CD4-positive, CD25-positive, alpha-beta regulatory T cell (primary cell): ENCODE results near the gene NOP53. TPM values are rescaled to one million over a fixed set of nuclear protein-coding genes. Genes with fewer than 3 reads are reported as not detected.
"Not testable (repeated sequence)": the region's sequence is repeated elsewhere in the genome, so short reads cannot be mapped to it uniquely, and the experiment has no call there.

Experiments used
- ATAC-seq, 2 donors: fragments of 150-1000 bp; cut with Tn5 transposase; one replicate each; pipeline ENCODE4 v1.10.0; 2021; ENCODE audit warnings: low read depth in 2 of 2, moderate number of reproducible peaks in 2 of 2, moderate library complexity in 1 of 2
- DNase-seq, 3 donors: peaks; one replicate each; pipeline versions ENCODE4 v3.0.0 to v3.0.0-alpha.2; 2012 to 2022; ENCODE audit warnings: mixed read lengths in 1 of 3
- H3K27ac ChIP-seq: one replicate; pipeline ENCODE4 v1.7.0; 2013; ENCODE audit warnings: mild to moderate bottlenecking, low read length; ENCODE audit not compliant: insufficient read depth, poor library complexity, severe bottlenecking
- H3K27me3 ChIP-seq: one replicate; pipeline ENCODE4 v1.7.0; 2013; ENCODE audit warnings: low read length; ENCODE audit not compliant: control insufficient read depth, insufficient read depth
- H3K36me3 ChIP-seq: one replicate; pipeline ENCODE4 v1.7.0; 2013; ENCODE audit warnings: mild to moderate bottlenecking, low read length, moderate library complexity; ENCODE audit not compliant: control insufficient read depth, insufficient read depth
- H3K4me1 ChIP-seq: 2 replicates; pipeline ENCODE4 v1.7.0; 2013; ENCODE audit warnings: mild to moderate bottlenecking, low read length; ENCODE audit not compliant: insufficient read depth, control insufficient read depth, poor library complexity, severe bottlenecking
- H3K4me3 ChIP-seq: one replicate; pipeline ENCODE4 v1.7.0; 2013; ENCODE audit warnings: low read depth, mild to moderate bottlenecking, low read length, moderate library complexity
- H3K9me3 ChIP-seq, 2 experiments: 1 replicate in 1 of 2; 2 replicates in 1 of 2; pipeline ENCODE4 v1.7.0; 2013; ENCODE audit warnings: low read length in 2 of 2, mild to moderate bottlenecking in 1 of 2, moderate library complexity in 1 of 2; ENCODE audit not compliant: control insufficient read depth in 2 of 2
- H3K27ac Mint-ChIP-seq, 3 donors: one replicate each; pipeline ENCODE4 v1.8.0; 2020 to 2022; ENCODE audit warnings: mild to moderate bottlenecking in 3 of 3, mixed read lengths in 3 of 3, moderate library complexity in 2 of 3
- H3K27me3 Mint-ChIP-seq: one replicate; pipeline ENCODE4 v1.8.0; 2022; ENCODE audit warnings: mild to moderate bottlenecking, mixed read lengths
- H3K36me3 Mint-ChIP-seq: one replicate; pipeline ENCODE4 v1.8.0; 2020; ENCODE audit warnings: mixed read lengths
- H3K4me1 Mint-ChIP-seq, 4 donors: one replicate each; pipeline ENCODE4 v1.8.0; 2020 to 2022; ENCODE audit warnings: mixed read lengths in 4 of 4, mild to moderate bottlenecking in 1 of 4
- H3K4me3 Mint-ChIP-seq, 4 donors: one replicate each; pipeline ENCODE4 v1.8.0; 2020 to 2022; ENCODE audit warnings: mild to moderate bottlenecking in 4 of 4, mixed read lengths in 4 of 4, moderate library complexity in 3 of 4
- H3K9me3 Mint-ChIP-seq, 7 donors: one replicate each; pipeline ENCODE4 v1.8.0; 2020 to 2022; ENCODE audit warnings: mixed read lengths in 7 of 7, mild to moderate bottlenecking in 3 of 7, moderate library complexity in 2 of 7
- polyA plus RNA-seq, 4 donors: library from polyadenylated mRNA; unstranded; fragments of 300-500 nt; fragmentation: Illumina TruSeq; gene quantifications; one replicate each; pipeline ENCODE4 v1.2.3, GENCODE V29; 2021
- total RNA-seq: library from RNA; stranded (reverse); gene quantifications from one replicate; pipeline ENCODE4 v1.2.3, GENCODE V29; 2022

Gene NOP53
- total and polyA plus RNA-seq, 5 donors from 2014 or later, result 168 to 701 (median 240) TPM

DNA sequence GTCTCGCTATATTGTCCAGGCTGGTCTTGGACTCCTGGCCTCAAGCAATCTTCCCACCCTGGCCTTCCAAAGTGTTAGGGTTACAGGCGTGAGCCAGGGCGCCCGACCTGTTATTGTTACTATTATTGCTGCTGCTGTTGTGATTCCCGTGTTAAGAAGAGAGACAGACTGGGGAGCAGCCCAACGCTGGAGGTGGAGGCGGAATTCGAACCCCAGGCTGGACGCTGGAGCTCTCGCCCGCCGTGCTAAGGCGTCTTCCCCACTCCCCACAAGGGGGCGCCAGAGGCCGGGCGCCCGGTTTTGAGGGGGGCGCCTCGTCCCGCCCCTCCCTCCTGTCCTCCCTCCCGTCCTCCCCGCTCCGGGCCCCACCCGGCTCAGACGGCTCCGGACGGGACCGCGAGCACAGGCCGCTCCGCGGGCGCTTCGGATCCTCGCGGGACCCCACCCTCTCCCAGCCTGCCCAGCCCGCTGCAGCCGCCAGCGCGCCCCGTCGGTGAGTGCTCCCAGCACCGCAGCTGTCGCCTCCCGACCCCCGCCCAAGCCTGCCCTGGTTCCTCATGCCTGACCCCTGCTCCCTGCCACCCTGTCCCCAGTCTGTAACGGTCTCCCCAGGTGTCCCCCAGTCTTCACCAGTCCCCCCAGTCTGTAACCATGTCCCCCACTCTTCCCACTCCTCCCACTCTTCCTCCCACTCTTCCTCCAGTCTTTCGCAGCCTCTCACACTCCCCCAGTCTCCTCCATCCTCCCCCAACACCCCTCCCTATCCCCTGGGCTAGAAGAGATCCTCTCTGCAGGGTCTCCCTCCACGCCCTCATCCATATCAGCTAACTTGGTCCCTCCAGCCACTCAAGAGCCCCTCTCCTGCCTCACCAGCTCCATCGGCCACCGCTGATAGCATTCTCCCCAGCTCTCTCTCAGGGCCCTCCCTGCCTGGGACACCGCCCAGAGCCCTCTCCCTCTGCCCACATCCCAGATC is 32.0 kb upstream of the NOP53 start, which contains the start of gene EHD2:
TSS of gene EHD2 (plus strand) at position 377 of the 976 bp plus-strand sequence. CDS start 3,191 bp downstream, outside the sequence.
- H3K4me1 Mint-ChIP-seq, result peaks cover 0 to 10% (median 4%) of the 10 kb centered on the region in 4 donors
- H3K27me3 Mint-ChIP-seq, result peaks cover 30% of the 10 kb centered on the region
- H3K9me3 Mint-ChIP-seq, result peaks cover 0 to 15% (median 0%) of the 10 kb centered on the region in 7 donors
- Histone ChIP-seq H3K27me3 (peaks cover 8% of the 10 kb centered on the region), H3K36me3 (no peaks in the 10 kb centered on the region), H3K4me3 (no peak within 1 kb of the TSS), H3K4me1 (peaks cover 5% of the 10 kb centered on the region), H3K9me3 (peaks cover 0 to 2% of the 10 kb centered on the region in 2 experiments), H3K27ac (no peak within 1 kb of the TSS)
- DNase-seq (peak; percentile 13 to 16 (median 15)), ATAC-seq (peak in 1 of 2 donors; percentile 28)
- peak within 1 kb of the TSS in 1 of 3 donors; percentile 48 for H3K27ac Mint-ChIP-seq
- no peaks in the 10 kb centered on the region for H3K36me3 Mint-ChIP-seq
- no peak within 1 kb of the TSS for H3K4me3 Mint-ChIP-seq

GRCh38 chr19:47714339-47714738 is 31.0 kb upstream of the NOP53 start:
- no peak for DNase-seq
- Mint-ChIP-seq H3K4me3 (peak overlapping the region in 1 of 4 donors; percentile 17), H3K27me3 (peaks cover 30% of the 10 kb centered on the region), H3K4me1 (peaks cover 0 to 10% (median 4%) of the 10 kb centered on the region in 4 donors), H3K27ac (no peak overlapping the region), H3K9me3 (peaks cover 0 to 15% (median 0%) of the 10 kb centered on the region in 7 donors), H3K36me3 (no peaks in the 10 kb centered on the region)
- Histone ChIP-seq H3K27me3 (peaks cover 8% of the 10 kb centered on the region), H3K36me3 (no peaks in the 10 kb centered on the region), H3K4me1 (peaks cover 5% of the 10 kb centered on the region), H3K4me3 (no peak overlapping the region), H3K9me3 (peaks cover 0 to 2% of the 10 kb centered on the region in 2 experiments), H3K27ac (no peak overlapping the region)
- no peak for ATAC-seq

- not testable (repeated sequence) for H3K4me1 ChIP-seq, H3K36me3 Mint-ChIP-seq, H3K4me3 Mint-ChIP-seq, H3K27ac Mint-ChIP-seq, H3K27me3 ChIP-seq, H3K27ac ChIP-seq, H3K9me3 ChIP-seq, H3K4me3 ChIP-seq, DNase-seq, H3K36me3 ChIP-seq, ATAC-seq
- peaks cover 0 to 15% (median 0%) of the 10 kb centered on the region in 7 donors for H3K9me3 Mint-ChIP-seq
- H3K4me1 Mint-ChIP-seq, result peaks cover 0 to 10% (median 4%) of the 10 kb centered on the region in 4 donors
- H3K27me3 Mint-ChIP-seq, result peaks cover 30% of the 10 kb centered on the region
Observed at GRCh38 chr19:47714855-47715254, 30.5 kb upstream of the NOP53 start.

- H3K4me3 Mint-ChIP-seq, result no peak overlapping the region
- no peak for DNase-seq
- H3K27me3 Mint-ChIP-seq, result peaks cover 30% of the 10 kb centered on the region
- no peaks in the 10 kb centered on the region for H3K36me3 Mint-ChIP-seq
- peaks cover 5% of the 10 kb centered on the region for H3K4me1 ChIP-seq
- H3K27me3 ChIP-seq, result peaks cover 8% of the 10 kb centered on the region
- H3K4me3 ChIP-seq, result no peak overlapping the region
- H3K27ac Mint-ChIP-seq, result no peak overlapping the region
- no peak overlapping the region for H3K27ac ChIP-seq
- ATAC-seq, result no peak
- peaks cover 0 to 10% (median 4%) of the 10 kb centered on the region in 4 donors for H3K4me1 Mint-ChIP-seq
- peaks cover 0 to 2% of the 10 kb centered on the region in 2 experiments for H3K9me3 ChIP-seq
- no peaks in the 10 kb centered on the region for H3K36me3 ChIP-seq
- H3K9me3 Mint-ChIP-seq, result peaks cover 0 to 15% (median 0%) of the 10 kb centered on the region in 7 donors
Observed at GRCh38 chr19:47716270-47716937, 28.9 kb upstream of the NOP53 start.

GRCh38 chr19:47718415-47719046 is 26.8 kb upstream of the NOP53 start:
- not testable (repeated sequence) for H3K27ac Mint-ChIP-seq, H3K27me3 ChIP-seq

GRCh38 chr19:47719047-47719859 is 26.1 kb upstream of the NOP53 start:
- peaks cover 0 to under 1% (median 0%) of the 10 kb centered on the region in 4 donors for H3K4me1 Mint-ChIP-seq
- H3K27ac Mint-ChIP-seq, result no peak overlapping the region
- no peak overlapping the region for H3K27ac ChIP-seq
- no peak overlapping the region for H3K4me3 Mint-ChIP-seq
- H3K4me3 ChIP-seq, result no peak overlapping the region
- no peaks in the 10 kb centered on the region for H3K36me3 ChIP-seq
- no peak for DNase-seq
- H3K27me3 ChIP-seq, result peaks cover 2% of the 10 kb centered on the region
- peaks cover 16% of the 10 kb centered on the region for H3K27me3 Mint-ChIP-seq
- H3K9me3 Mint-ChIP-seq, result peaks cover 0 to 9% (median 0%) of the 10 kb centered on the region in 7 donors
- no peaks in the 10 kb centered on the region for H3K4me1 ChIP-seq
- H3K36me3 Mint-ChIP-seq, result no peaks in the 10 kb centered on the region
- ATAC-seq, result no peak
- peaks cover 0 to under 1% of the 10 kb centered on the region in 2 experiments for H3K9me3 ChIP-seq

More at GRCh38 chr19:47718415-47719046, 26.8 kb upstream of the NOP53 start:
- not testable (repeated sequence) for H3K4me1 ChIP-seq, H3K36me3 Mint-ChIP-seq, H3K36me3 ChIP-seq, ATAC-seq, DNase-seq, H3K9me3 ChIP-seq, H3K4me1 Mint-ChIP-seq, H3K4me3 Mint-ChIP-seq, H3K4me3 ChIP-seq, H3K27ac ChIP-seq
- Mint-ChIP-seq H3K27me3 (peaks cover 23% of the 10 kb centered on the region), H3K9me3 (peaks cover 0 to 15% (median 0%) of the 10 kb centered on the region in 7 donors)
